Esophagus squamous epithelium (tissue), 5 donors: ENCODE results near the gene IRX5. TPM values are rescaled to one million over a fixed set of nuclear protein-coding genes. Genes with fewer than 3 reads are reported as not detected.
A peak's percentile ranks its signal among the peaks of the same experiment; 100 is the strongest.

Source experiments
- DNase-seq: peaks from one replicate; lab custom pipeline; 2025; lab: John Stamatoyannopoulos, UW
- H3K27ac ChIP-seq, 4 donors: fragments of 200-600 bp; sonication (generic); one replicate each; pipeline ENCODE4 v1.5.1; 2016 to 2019; ENCODE audit warnings: mild to moderate bottlenecking in 1 of 4
- H3K27me3 ChIP-seq, 4 donors: fragments of 200-600 bp; sonication (generic); 1 replicate in 3 of 4; 2 replicates in 1 of 4; pipeline versions ENCODE4 v1.5.1 to v1.6.0; 2017 to 2021; ENCODE audit warnings: antibody characterized with exemption in 1 of 4
- H3K36me3 ChIP-seq, 3 donors: fragments of 200-600 bp; sonication (generic); one replicate each; pipeline ENCODE4 v1.5.1; 2016 to 2019
- H3K4me1 ChIP-seq, 3 donors: fragments of 200-600 bp; sonication (generic); one replicate each; pipeline ENCODE4 v1.5.1; 2017 to 2019
- H3K4me3 ChIP-seq, 4 donors: fragments of 200-600 bp; sonication (generic); 1 replicate in 3 of 4; 2 replicates in 1 of 4; pipeline ENCODE4 v1.5.1; 2016 to 2019; ENCODE audit warnings: mild to moderate bottlenecking in 2 of 4, moderate library complexity in 1 of 4
- H3K9me3 ChIP-seq, 3 donors: fragments of 200-600 bp; sonication (generic); one replicate each; pipeline ENCODE4 v1.5.1; 2016 to 2019
- CTCF ChIP-seq, 6 experiments: fragments of 450-650 bp in 4 of 6; fragments of 200-600 bp in 2 of 6; sonication (generic) in 2 of 6; IDR thresholded peaks; one replicate each; pipeline ENCODE4 v1.5.1; 2016 to 2019; ENCODE audit warnings: antibody characterized with exemption in 6 of 6, mild to moderate bottlenecking in 4 of 6, moderate library complexity in 4 of 6
- POLR2A ChIP-seq, 4 donors: fragments of 450-650 bp; IDR thresholded peaks; one replicate each; pipeline ENCODE4 v1.6.1; 2017; ENCODE audit warnings: antibody characterized with exemption in 4 of 4, mild to moderate bottlenecking in 4 of 4, moderate library complexity in 3 of 4
- WGBS, 2 donors: methylation state at CpG; one replicate each; pipeline ENCODE4 v1.1.5; 2018; 5-methylcytosine and 5-hydroxymethylcytosine counted together
- intact Hi-C: fragments of 100-400 bp; cut with DNase I; formaldehyde crosslinking; loops from one replicate; pipeline ENCODE4 v1.15.0; 2022
- total RNA-seq, 4 donors: library from RNA; depleted of rRNA; stranded (reverse); fragments of >200 nt; gene quantifications; one replicate each; pipeline ENCODE4 v1.1.0, GENCODE V29; 2016
- donor health status: DM: yes; HTN: yes; CAD: no.

The IRX5 gene
- total RNA-seq, 4 donors from 2014 or later: 11.9 to 23.5 (median 14.0) TPM

DNA sequence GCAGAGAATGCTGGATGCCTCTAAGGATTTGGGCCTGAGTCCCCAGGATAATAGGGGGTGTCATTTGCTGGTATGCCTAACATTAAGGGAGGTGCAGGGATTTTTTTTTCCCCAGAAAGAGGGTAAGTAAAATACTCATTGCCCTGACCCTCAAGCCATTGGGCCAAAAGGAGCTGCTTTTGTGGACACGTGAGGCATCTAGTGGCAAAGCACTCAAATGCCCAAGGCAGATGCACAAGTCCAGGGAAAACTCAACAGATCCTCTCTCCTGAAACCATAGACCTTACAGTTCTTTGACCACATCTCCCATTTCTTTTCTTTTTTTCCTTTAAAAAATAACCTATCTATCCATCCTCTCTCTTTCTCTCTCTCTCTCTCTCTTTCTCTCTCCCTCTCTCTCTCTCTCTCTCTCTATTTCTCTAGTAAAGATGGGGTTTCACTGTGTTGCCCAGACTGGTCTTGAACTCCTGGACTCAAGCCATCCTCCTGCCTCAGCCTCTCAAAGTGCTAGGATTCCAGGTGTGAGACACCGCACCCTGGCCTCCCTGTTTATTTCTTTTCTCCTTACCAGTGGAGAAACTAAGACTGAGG is 11.8 kb downstream of the IRX5 start:
- intact Hi-C loops: no loop called here
- 85 to 92% methylated on average over 2 of the region's 2 CpGs for WGBS, 2 donors
- peaks cover 0 to 85% (median 14%) of the 10 kb centered on the region in 4 donors for H3K27me3 ChIP-seq
- no peak overlapping the region for H3K4me3 ChIP-seq
- no peak for TF ChIP-seq POLR2A (IDR thresholded peaks at IDR 0.05)
- peaks cover 0 to 31% (median 6%) of the 10 kb centered on the region in 3 donors for H3K4me1 ChIP-seq
- no peak overlapping the region for H3K27ac ChIP-seq
- DNase-seq: no peak
- no peaks in the 10 kb centered on the region for H3K9me3 ChIP-seq
- H3K36me3 ChIP-seq: peaks cover 0 to 27% (median 0%) of the 10 kb centered on the region in 3 donors

- Histone ChIP-seq H3K36me3 (peaks cover 0 to 12% (median 0%) of the 10 kb centered on the region in 3 donors), H3K27me3 (peaks cover 0 to 85% (median 6%) of the 10 kb centered on the region in 4 donors), H3K4me3 (no peak overlapping the region), H3K4me1 (peaks cover 0 to 24% (median 0%) of the 10 kb centered on the region in 3 donors), H3K27ac (no peak overlapping the region), H3K9me3 (no peaks in the 10 kb centered on the region)
- no peak for DNase-seq
- TF ChIP-seq POLR2A (IDR thresholded peaks at IDR 0.05): no peak
- TF ChIP-seq CTCF (IDR thresholded peaks at IDR 0.05): no peak
- 38 to 45% methylated on average over 1 of the region's 1 CpG for WGBS, 2 donors
- intact Hi-C loops: no loop called here
Observed at GRCh38 chr16:54944002-54944401, 13.3 kb downstream of the IRX5 start.

GRCh38 chr16:54945063-54945462 is 14.4 kb downstream of the IRX5 start:
- 61 to 79% methylated on average over 5 to 7 of the region's 7 CpGs for WGBS, 2 donors

DNA sequence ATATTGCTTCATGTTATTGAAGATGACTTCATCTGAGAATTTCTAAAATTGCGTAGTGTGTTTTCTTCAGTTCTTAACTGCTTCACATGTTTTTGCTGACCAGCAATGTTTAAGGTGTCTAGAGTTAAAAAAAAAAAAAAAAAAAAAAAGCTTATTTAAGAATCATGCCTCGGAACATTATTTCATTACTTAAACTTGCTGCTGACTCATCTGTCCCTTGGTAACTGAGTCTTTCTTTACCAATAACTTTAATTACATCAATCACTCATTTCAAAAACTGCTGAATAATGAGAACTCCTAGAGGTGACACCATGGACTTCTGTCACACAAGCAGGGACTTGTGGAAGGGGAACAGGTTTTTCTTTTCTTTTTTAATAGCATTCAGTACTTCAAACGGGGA is 16.2 kb downstream of the IRX5 start:
- Histone ChIP-seq H3K4me1 (peaks cover 0 to 18% (median 0%) of the 10 kb centered on the region in 3 donors), H3K27ac (peak overlapping the region in 3 of 4 donors; percentile 57 to 74 (median 73)), H3K27me3 (peaks cover 0 to 74% (median 0%) of the 10 kb centered on the region in 4 donors), H3K36me3 (no peaks in the 10 kb centered on the region), H3K9me3 (no peaks in the 10 kb centered on the region), H3K4me3 (no peak overlapping the region)
- no peak for TF ChIP-seq POLR2A (IDR thresholded peaks at IDR 0.05)
- no peak for TF ChIP-seq CTCF (IDR thresholded peaks at IDR 0.05)
- no peak for DNase-seq
- WGBS, 2 donors: 30 to 39% methylated on average over 3 of the region's 3 CpGs
- intact Hi-C loops: no loop called here

More at GRCh38 chr16:54945063-54945462, 14.4 kb downstream of the IRX5 start:
- TF ChIP-seq CTCF (IDR thresholded peaks at IDR 0.05): no peak
- DNase-seq: no peak
- Histone ChIP-seq H3K36me3 (peaks cover 0 to 2% (median 0%) of the 10 kb centered on the region in 3 donors), H3K9me3 (no peaks in the 10 kb centered on the region), H3K27me3 (peaks cover 0 to 83% (median under 1%) of the 10 kb centered on the region in 4 donors), H3K4me3 (no peak overlapping the region), H3K27ac (no peak overlapping the region), H3K4me1 (peaks cover 0 to 18% (median 0%) of the 10 kb centered on the region in 3 donors)
- intact Hi-C loops: no loop called here

GRCh38 chr16:54947616-54948015 is 17.0 kb downstream of the IRX5 start:
- Histone ChIP-seq H3K27ac (peak overlapping the region in 2 of 4 donors; percentile 53 to 73), H3K9me3 (no peaks in the 10 kb centered on the region), H3K27me3 (peaks cover 0 to 74% (median 0%) of the 10 kb centered on the region in 4 donors), H3K4me1 (peaks cover 0 to 18% (median 0%) of the 10 kb centered on the region in 3 donors), H3K36me3 (no peaks in the 10 kb centered on the region), H3K4me3 (no peak overlapping the region)
- intact Hi-C loops: no loop called here
- no peak for DNase-seq
- TF ChIP-seq POLR2A (IDR thresholded peaks at IDR 0.05) (no peak), CTCF (IDR thresholded peaks at IDR 0.05) (no peak)
- whole genome bisulfite sequencing, 2 donors: 57 to 70% methylated on average over 2 to 3 of the region's 3 CpGs
